HCT116 (cell line): ENCODE measurements around the gene SHISA6. TPM values are rescaled to one million over a fixed set of nuclear protein-coding genes. Genes with fewer than 3 reads are reported as not detected.

Experiments
- ATAC-seq: fragments of 200-7000 bp; cut with Tn5 transposase; 2 replicates; pipeline ENCODE4 v1.9.1; 2020; ENCODE audit warnings: mild to moderate bottlenecking, moderate library complexity
- BruUV-seq: library from RNA; stranded (reverse); fragments of 400-500 nt; replicated peaks from 2 replicates; lab custom pipeline; 2021; lab: Mats Ljungman, UMichigan
- CTCF ChIA-PET: fragments of 300-600 bp; sonication (Branson Sonifier 250); formaldehyde crosslinking; loops from one replicate; lab custom pipeline; 2021; ENCODE audit warnings: antibody characterized with exemption; lab: Charles Lee
- POLR2A ChIA-PET: fragments of 300-600, 350-600 bp; sonication (Branson Sonifier 250); formaldehyde crosslinking; loops from one replicate; lab custom pipeline; 2021; ENCODE audit warnings: antibody characterized with exemption; lab: Charles Lee
- RAD21 ChIA-PET, 2 experiments: fragments of 300-600 bp; sonication (Branson Sonifier 250); formaldehyde crosslinking; loops; one replicate each; lab custom pipeline; 2023; ENCODE audit warnings: low total read pairs in 2 of 2; ENCODE audit not compliant: uncharacterized antibody in 2 of 2, unreplicated experiment in 2 of 2, low non-redundant PET in 1 of 2; lab: Charles Lee
- DNase-seq: peaks from one replicate; pipeline ENCODE4 v3.0.0-alpha.2; 2010; ENCODE audit warnings: low read depth, low spot score
- H2AFZ ChIP-seq: fragments of 200-600 bp; shearing (Covaris generic), sonication (generic); 2 replicates; pipeline ENCODE4 v1.6.1; 2017; ENCODE audit warnings: low read depth, mixed run types, mixed read lengths, antibody characterized with exemption, low read length; ENCODE audit not compliant: poor library complexity, severe bottlenecking
- H3K27ac ChIP-seq: 2 replicates; pipeline ENCODE4 v1.5.1; 2012; ENCODE audit warnings: low read depth, low read length
- H3K27me3 ChIP-seq: fragments of 200-600 bp; sonication (generic); 2 replicates; pipeline ENCODE4 v1.6.1; 2016; ENCODE audit warnings: mixed run types, low read length, mixed read lengths; ENCODE audit not compliant: insufficient read depth
- H3K36me3 ChIP-seq, 2 experiments: fragments of 200-500 bp in 1 of 2; fragments of 200-600 bp in 1 of 2; sonication (Bioruptor generic) in 1 of 2; sonication (generic) in 1 of 2; 2 replicates each; pipeline versions ENCODE4 v1.5.1 to v1.6.1; 2014 to 2016; ENCODE audit warnings: low read length in 2 of 2, inconsistent platforms in 1 of 2, mixed read lengths in 1 of 2, mixed run types in 1 of 2; ENCODE audit not compliant: insufficient read depth in 2 of 2, control insufficient read depth in 1 of 2
- H3K4me1 ChIP-seq, 2 experiments: fragments of 200-600 bp in 1 of 2; sonication (generic) in 1 of 2; 2 replicates each; pipeline versions ENCODE4 v1.5.1 to v1.6.1; 2012 to 2017; ENCODE audit warnings: low read length in 2 of 2, inconsistent platforms in 1 of 2, mild to moderate bottlenecking in 1 of 2, mixed read lengths in 1 of 2, mixed run types in 1 of 2, moderate library complexity in 1 of 2; ENCODE audit not compliant: insufficient read depth in 2 of 2, control insufficient read depth in 1 of 2
- H3K4me2 ChIP-seq: fragments of 200-600 bp; sonication (generic); 2 replicates; pipeline ENCODE4 v1.6.1; 2017; ENCODE audit warnings: mixed run types, low read length, mixed read lengths
- H3K4me3 ChIP-seq, 2 experiments: fragments of 200-600 bp in 1 of 2; sonication (generic) in 1 of 2; replicated peaks in 1 of 2; 2 replicates each; pipeline ENCODE4 v1.5.1; 2011 to 2016; ENCODE audit warnings: low read length in 2 of 2, control low read depth in 1 of 2, low read depth in 1 of 2, mild to moderate bottlenecking in 1 of 2, mixed read lengths in 1 of 2, mixed run types in 1 of 2
- H3K79me2 ChIP-seq: fragments of 200-600 bp; sonication (generic); 2 replicates; pipeline ENCODE4 v1.6.1; 2017; ENCODE audit warnings: mild to moderate bottlenecking, mixed run types, low read length, moderate library complexity, mixed read lengths; ENCODE audit not compliant: insufficient read depth
- H3K9ac ChIP-seq: fragments of 200-600 bp; sonication (generic); 2 replicates; pipeline ENCODE4 v1.6.1; 2016; ENCODE audit warnings: low read length, mixed read lengths
- H3K9me2 ChIP-seq: fragments of 200-600 bp; sonication (generic), shearing (Covaris generic); 2 replicates; pipeline ENCODE4 v1.6.1; 2017; ENCODE audit warnings: mixed run types, mild to moderate bottlenecking, moderate library complexity; ENCODE audit not compliant: insufficient read depth
- H3K9me3 ChIP-seq, 2 experiments: fragments of 200-500 bp in 1 of 2; fragments of 200-600 bp in 1 of 2; sonication (Bioruptor generic) in 1 of 2; sonication (generic) in 1 of 2; 2 replicates each; pipeline ENCODE4 v1.6.1; 2014 to 2017; ENCODE audit warnings: low read length in 2 of 2, mixed read lengths in 2 of 2, inconsistent platforms in 1 of 2, low read depth in 1 of 2, mild to moderate bottlenecking in 1 of 2, mixed run types in 1 of 2, moderate library complexity in 1 of 2; ENCODE audit not compliant: control insufficient read depth in 1 of 2, insufficient read depth in 1 of 2
- H4K20me1 ChIP-seq: fragments of 200-600 bp; sonication (generic), shearing (Covaris generic); 2 replicates; pipeline ENCODE4 v1.6.1; 2017; ENCODE audit warnings: mixed run types, mild to moderate bottlenecking, moderate library complexity; ENCODE audit not compliant: insufficient read depth
- CBX3 ChIP-seq: IDR thresholded peaks from 2 replicates; pipeline ENCODE4 v1.6.1; 2012; ENCODE audit warnings: low read depth
- CEBPB ChIP-seq: IDR thresholded peaks from 2 replicates; pipeline ENCODE4 v1.6.1; 2012; ENCODE audit warnings: low read depth
- EZH2phosphoT487 ChIP-seq: fragments of 200-600 bp; IDR thresholded peaks from 2 replicates; pipeline ENCODE4 v1.6.1; 2018; ENCODE audit warnings: antibody characterized with exemption, borderline replicate concordance
- POLR2A ChIP-seq: IDR thresholded peaks from 2 replicates; pipeline ENCODE4 v1.7.0; 2011; ENCODE audit warnings: borderline replicate concordance; ENCODE audit not compliant: insufficient read depth, insufficient read length; ENCODE audit errors: extremely low read depth
- POLR2AphosphoS5 ChIP-seq: IDR thresholded peaks from 2 replicates; pipeline ENCODE4 v1.6.1; 2011; ENCODE audit warnings: mild to moderate bottlenecking, low read depth, low read length, moderate library complexity
- RAD21 ChIP-seq: IDR thresholded peaks from 2 replicates; pipeline ENCODE4 v1.6.1; 2012; ENCODE audit warnings: low read depth, mild to moderate bottlenecking
- SIN3A ChIP-seq: IDR thresholded peaks from 2 replicates; pipeline ENCODE4 v1.6.1; 2012; ENCODE audit warnings: low read depth
- YY1 ChIP-seq: IDR thresholded peaks from 2 replicates; pipeline ENCODE4 v1.6.1; 2011; ENCODE audit warnings: low read length, low read depth, moderate library complexity, mild to moderate bottlenecking; ENCODE audit not compliant: insufficient replicate concordance; ENCODE audit errors: extremely low read depth
- ZFX ChIP-seq: fragments of 450-650 bp; IDR thresholded peaks from 2 replicates; pipeline ENCODE4 v1.6.1; 2017
- ZNF274 ChIP-seq: fragments of 200-500 bp; sonication (Bioruptor generic); IDR thresholded peaks from 2 replicates; pipeline ENCODE4 v1.6.1; 2014; ENCODE audit warnings: mild to moderate bottlenecking, low read depth, low read length, inconsistent platforms
- intact Hi-C: fragments of 100-400 bp; cut with micrococcal nuclease; formaldehyde crosslinking; loops from 2 replicates; pipeline ENCODE4 v1.10.0; 2022
- total RNA-seq: library from RNA; stranded (reverse); gene quantifications from one replicate; pipeline ENCODE4 v1.2.1, GENCODE V29; 2021; ENCODE audit not compliant: unreplicated experiment
- TF ChIP-seq, protein P1 (sequence below): IDR thresholded peaks from 2 replicates; pipeline ENCODE4 v1.6.1; 2012
- TF ChIP-seq, protein P2 (sequence below): IDR thresholded peaks from 2 replicates; pipeline ENCODE4 v1.6.1; 2011; ENCODE audit warnings: mild to moderate bottlenecking, low read length, moderate library complexity; ENCODE audit not compliant: insufficient replicate concordance; ENCODE audit errors: extremely low read depth

Gene SHISA6
- total RNA-seq, 1 experiment from 2014 or later, result not detected

DNA sequence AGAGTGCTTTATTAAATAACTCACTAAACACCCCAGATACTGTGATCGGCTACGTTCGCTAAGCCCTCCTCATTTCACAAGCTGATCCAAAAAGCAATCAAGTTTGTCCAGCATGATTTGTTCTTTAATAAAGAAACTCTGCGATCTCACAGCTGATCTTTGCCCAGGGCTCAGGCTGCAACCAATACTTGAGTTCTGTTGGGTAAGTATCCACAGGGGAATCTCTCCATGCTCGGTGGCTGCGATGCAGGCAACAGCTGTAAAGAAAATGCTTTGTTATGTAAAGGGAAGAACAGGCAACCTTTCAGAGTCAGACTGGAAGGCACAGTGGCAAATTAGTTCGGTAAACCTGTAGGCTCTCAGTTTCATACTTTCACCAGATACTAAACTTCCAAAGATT is 67.5 kb downstream of the SHISA6 start:
- H4K20me1 ChIP-seq, result no peaks in the 10 kb centered on the region
- no peak overlapping the region for H2AFZ ChIP-seq
- no peaks in the 10 kb centered on the region for H3K27me3 ChIP-seq
- POLR2A ChIA-PET, result no interaction called here
- no TSS peak for BruUV-seq
- no peak overlapping the region for H3K4me3 ChIP-seq
- TF ChIP-seq SIN3A (no peak), CBX3 (no peak), ZNF274 (no peak), POLR2A (no peak), CEBPB (no peak), EZH2phosphoT487 (no peak), RAD21 (no peak), ZFX (no peak), YY1 (no peak), POLR2AphosphoS5 (no peak)
- TF ChIP-seq, protein P1, sequence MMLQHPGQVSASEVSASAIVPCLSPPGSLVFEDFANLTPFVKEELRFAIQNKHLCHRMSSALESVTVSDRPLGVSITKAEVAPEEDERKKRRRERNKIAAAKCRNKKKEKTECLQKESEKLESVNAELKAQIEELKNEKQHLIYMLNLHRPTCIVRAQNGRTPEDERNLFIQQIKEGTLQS, result no peak
- TF ChIP-seq, protein P2, sequence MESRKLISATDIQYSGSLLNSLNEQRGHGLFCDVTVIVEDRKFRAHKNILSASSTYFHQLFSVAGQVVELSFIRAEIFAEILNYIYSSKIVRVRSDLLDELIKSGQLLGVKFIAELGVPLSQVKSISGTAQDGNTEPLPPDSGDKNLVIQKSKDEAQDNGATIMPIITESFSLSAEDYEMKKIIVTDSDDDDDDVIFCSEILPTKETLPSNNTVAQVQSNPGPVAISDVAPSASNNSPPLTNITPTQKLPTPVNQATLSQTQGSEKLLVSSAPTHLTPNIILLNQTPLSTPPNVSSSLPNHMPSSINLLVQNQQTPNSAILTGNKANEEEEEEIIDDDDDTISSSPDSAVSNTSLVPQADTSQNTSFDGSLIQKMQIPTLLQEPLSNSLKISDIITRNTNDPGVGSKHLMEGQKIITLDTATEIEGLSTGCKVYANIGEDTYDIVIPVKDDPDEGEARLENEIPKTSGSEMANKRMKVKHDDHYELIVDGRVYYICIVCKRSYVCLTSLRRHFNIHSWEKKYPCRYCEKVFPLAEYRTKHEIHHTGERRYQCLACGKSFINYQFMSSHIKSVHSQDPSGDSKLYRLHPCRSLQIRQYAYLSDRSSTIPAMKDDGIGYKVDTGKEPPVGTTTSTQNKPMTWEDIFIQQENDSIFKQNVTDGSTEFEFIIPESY, result no peak
- RAD21 ChIA-PET, result no interaction called here
- no peak overlapping the region for H3K27ac ChIP-seq
- DNase-seq, result no peak
- no peaks in the 10 kb centered on the region for H3K4me1 ChIP-seq
- ATAC-seq, result no peak
- no peaks in the 10 kb centered on the region for H3K9me2 ChIP-seq
- H3K9ac ChIP-seq, result no peak overlapping the region
- no peak overlapping the region for H3K4me2 ChIP-seq
- H3K9me3 ChIP-seq, result peaks cover 0 to 24% of the 10 kb centered on the region in 2 experiments; a peak in 2 of 4 replicates
- intact Hi-C loops, result no loop called here
- no peaks in the 10 kb centered on the region for H3K79me2 ChIP-seq
- no peaks in the 10 kb centered on the region for H3K36me3 ChIP-seq
- CTCF ChIA-PET, result no interaction called here
